ENCODE data around the gene HAO1.

HAO1 gene

GRCh38 chr20:7903429-7903828, 36.8 kb downstream of the HAO1 start:
- Histone ChIP-seq H3K4me3 (IDR thresholded peaks at IDR 0.05; ENCODE audit: insufficient read depth, low read depth, low read length) (no peak overlapping the region), H4K20me1 (ENCODE audit: insufficient read depth) (no peaks in the 10 kb centered on the region), H3K36me3 (ENCODE audit: insufficient read depth) (no peaks in the 10 kb centered on the region), H3K27me3 (ENCODE audit: insufficient read depth, low read depth) (no peaks in the 10 kb centered on the region), H3K4me2 (no peak overlapping the region), H3K4me1 (ENCODE audit: low read depth, poor library complexity, severe bottlenecking) (no peaks in the 10 kb centered on the region), H3K27ac (no peak overlapping the region), H3K9ac (no peak overlapping the region), H3K79me2 (ENCODE audit: insufficient read depth, low read depth) (no peaks in the 10 kb centered on the region), H2AFZ (ENCODE audit: low read depth) (no peak overlapping the region)
- TF ChIP-seq CTCF (conservative IDR thresholded peaks at IDR 0.05; ENCODE audit: low read depth, low read length), result no peak

- Histone ChIP-seq H3K27me3 (ENCODE audit: insufficient read depth, low read depth) (no peaks in the 10 kb centered on the region), H3K36me3 (ENCODE audit: insufficient read depth) (no peaks in the 10 kb centered on the region), H3K79me2 (ENCODE audit: insufficient read depth, low read depth) (no peaks in the 10 kb centered on the region), H3K9ac (no peak overlapping the region), H2AFZ (ENCODE audit: low read depth) (no peak overlapping the region), H3K4me3 (IDR thresholded peaks at IDR 0.05; ENCODE audit: insufficient read depth, low read depth, low read length) (no peak overlapping the region), H3K4me2 (no peak overlapping the region), H3K4me1 (ENCODE audit: low read depth, poor library complexity, severe bottlenecking) (no peaks in the 10 kb centered on the region), H3K27ac (no peak overlapping the region), H4K20me1 (ENCODE audit: insufficient read depth) (no peaks in the 10 kb centered on the region)
- TF ChIP-seq CTCF (conservative IDR thresholded peaks at IDR 0.05; ENCODE audit: low read depth, low read length), result no peak
Measured at GRCh38 chr20:7902879-7903278, 37.4 kb downstream of the HAO1 start.

GRCh38 chr20:7897781-7898364, 42.4 kb downstream of the HAO1 start:
- H2AFZ ChIP-seq (ENCODE audit: low read depth), result no peak overlapping the region
- TF ChIP-seq CTCF (conservative IDR thresholded peaks at IDR 0.05; ENCODE audit: low read depth, low read length), result no peak
- no peak overlapping the region for H3K4me3 ChIP-seq (IDR thresholded peaks at IDR 0.05; ENCODE audit: insufficient read depth, low read depth, low read length)
- no peaks in the 10 kb centered on the region for H3K79me2 ChIP-seq (ENCODE audit: insufficient read depth, low read depth)
- no peaks in the 10 kb centered on the region for H4K20me1 ChIP-seq (ENCODE audit: insufficient read depth)
- no peak overlapping the region for H3K27ac ChIP-seq
- H3K27me3 ChIP-seq (ENCODE audit: insufficient read depth, low read depth), result no peaks in the 10 kb centered on the region
- no peaks in the 10 kb centered on the region for H3K36me3 ChIP-seq (ENCODE audit: insufficient read depth)
- no peak overlapping the region for H3K9ac ChIP-seq
- H3K4me2 ChIP-seq, result no peak overlapping the region
- H3K4me1 ChIP-seq (ENCODE audit: low read depth, poor library complexity, severe bottlenecking), result no peaks in the 10 kb centered on the region

GRCh38 chr20:7893014-7893730, 47.1 kb downstream of the HAO1 start:
- H3K27ac ChIP-seq, result no peak overlapping the region
- H3K9ac ChIP-seq, result no peak overlapping the region
- H3K79me2 ChIP-seq (ENCODE audit: insufficient read depth, low read depth), result no peaks in the 10 kb centered on the region
- H4K20me1 ChIP-seq (ENCODE audit: insufficient read depth), result no peaks in the 10 kb centered on the region
- H3K4me1 ChIP-seq (ENCODE audit: low read depth, poor library complexity, severe bottlenecking), result no peaks in the 10 kb centered on the region
- no peak overlapping the region for H2AFZ ChIP-seq (ENCODE audit: low read depth)
- no peak overlapping the region for H3K4me2 ChIP-seq
- no peak overlapping the region for H3K4me3 ChIP-seq (IDR thresholded peaks at IDR 0.05; ENCODE audit: insufficient read depth, low read depth, low read length)
- no peak for TF ChIP-seq CTCF (conservative IDR thresholded peaks at IDR 0.05; ENCODE audit: low read depth, low read length)
- H3K36me3 ChIP-seq (ENCODE audit: insufficient read depth), result no peaks in the 10 kb centered on the region
- no peaks in the 10 kb centered on the region for H3K27me3 ChIP-seq (ENCODE audit: insufficient read depth, low read depth)
